Activated T-helper 17 cell treated with anti-CD3 and anti-CD28 coated beads, Interleukin-2, amount 50 U/mL, for 72 hours (primary cell): ENCODE data around the gene PPP1R1C. TPM values are rescaled to one million over a fixed set of nuclear protein-coding genes. Genes with fewer than 3 reads are reported as not detected.
"Not testable (repeated sequence)": the region's sequence is repeated elsewhere in the genome, so short reads cannot be mapped to it uniquely, and the experiment has no call there.

ENCODE experiments used
- ATAC-seq: fragments of 150-1000 bp; cut with Tn5 transposase; replicated peaks from 2 replicates; pipeline ENCODE4 v1.10.0; 2021; ENCODE audit warnings: mild to moderate bottlenecking, moderate library complexity
- H3K27ac Mint-ChIP-seq: one replicate; pipeline ENCODE4 v1.8.0; 2022; ENCODE audit warnings: mixed read lengths
- H3K27me3 Mint-ChIP-seq: one replicate; pipeline ENCODE4 v1.8.0; 2022; ENCODE audit warnings: mixed read lengths
- H3K36me3 Mint-ChIP-seq: one replicate; pipeline ENCODE4 v1.8.0; 2022; ENCODE audit warnings: low read depth, mild to moderate bottlenecking, mixed read lengths
- H3K4me1 Mint-ChIP-seq: one replicate; pipeline ENCODE4 v1.8.0; 2022; ENCODE audit warnings: mixed read lengths
- H3K4me3 Mint-ChIP-seq: one replicate; pipeline ENCODE4 v1.8.0; 2022; ENCODE audit warnings: mild to moderate bottlenecking, mixed read lengths
- H3K9me3 Mint-ChIP-seq: one replicate; pipeline ENCODE4 v1.8.0; 2022; ENCODE audit warnings: mixed read lengths
- total RNA-seq, 2 donors: library from RNA; stranded (reverse); gene quantifications; one replicate each; pipeline ENCODE4 v1.2.3, GENCODE V29; 2022

Gene PPP1R1C
- total RNA-seq, 2 donors from 2014 or later = not detected

- Mint-ChIP-seq H3K4me1 (no peaks in the 10 kb centered on the region), H3K27me3 (peaks cover 16% of the 10 kb centered on the region), H3K36me3 (no peaks in the 10 kb centered on the region), H3K4me3 (no peak overlapping the region), H3K27ac (no peak overlapping the region), H3K9me3 (peaks cover 5% of the 10 kb centered on the region)
- no peak for ATAC-seq
These were observed 34.1 kb downstream of the PPP1R1C start for GRCh38 chr2:182019731-182020130.

- H3K4me3 Mint-ChIP-seq = no peak overlapping the region
- no peaks in the 10 kb centered on the region for H3K36me3 Mint-ChIP-seq
- H3K9me3 Mint-ChIP-seq = no peaks in the 10 kb centered on the region
- H3K27me3 Mint-ChIP-seq = peaks cover 16% of the 10 kb centered on the region
- no peak for ATAC-seq
- H3K27ac Mint-ChIP-seq = no peak overlapping the region
- no peaks in the 10 kb centered on the region for H3K4me1 Mint-ChIP-seq
These were observed 34.8 kb downstream of the PPP1R1C start for GRCh38 chr2:182020286-182021070.

- ATAC-seq = no peak
- Mint-ChIP-seq H3K9me3 (no peaks in the 10 kb centered on the region), H3K27me3 (peaks cover 11% of the 10 kb centered on the region), H3K27ac (no peak overlapping the region), H3K36me3 (no peaks in the 10 kb centered on the region), H3K4me3 (no peak overlapping the region), H3K4me1 (no peaks in the 10 kb centered on the region)
These were observed 37.6 kb downstream of the PPP1R1C start for GRCh38 chr2:182023235-182023634.

GRCh38 chr2:182030875-182031274 lies 45.2 kb downstream of the PPP1R1C start:
- not testable (repeated sequence) for H3K27ac Mint-ChIP-seq, H3K9me3 Mint-ChIP-seq, H3K27me3 Mint-ChIP-seq, H3K4me1 Mint-ChIP-seq, ATAC-seq, H3K36me3 Mint-ChIP-seq, H3K4me3 Mint-ChIP-seq

GRCh38 chr2:182031956-182032355 lies 46.3 kb downstream of the PPP1R1C start:
- Mint-ChIP-seq H3K9me3 (no peaks in the 10 kb centered on the region), H3K4me3 (no peak overlapping the region), H3K36me3 (no peaks in the 10 kb centered on the region), H3K27ac (no peak overlapping the region), H3K27me3 (peaks cover 8% of the 10 kb centered on the region), H3K4me1 (no peaks in the 10 kb centered on the region)
- ATAC-seq = no peak

- no peaks in the 10 kb centered on the region for H3K4me1 Mint-ChIP-seq
- H3K36me3 Mint-ChIP-seq = no peaks in the 10 kb centered on the region
- H3K27ac Mint-ChIP-seq = no peak overlapping the region
- no peak for ATAC-seq
- H3K27me3 Mint-ChIP-seq = peaks cover 8% of the 10 kb centered on the region
- no peaks in the 10 kb centered on the region for H3K9me3 Mint-ChIP-seq
- H3K4me3 Mint-ChIP-seq = no peak overlapping the region
These were observed 47.8 kb downstream of the PPP1R1C start for GRCh38 chr2:182033449-182033848.

- no peaks in the 10 kb centered on the region for H3K4me1 Mint-ChIP-seq
- no peak for ATAC-seq
- H3K9me3 Mint-ChIP-seq = no peaks in the 10 kb centered on the region
- no peaks in the 10 kb centered on the region for H3K36me3 Mint-ChIP-seq
- H3K4me3 Mint-ChIP-seq = no peak overlapping the region
- peaks cover 4% of the 10 kb centered on the region for H3K27me3 Mint-ChIP-seq
- no peak overlapping the region for H3K27ac Mint-ChIP-seq
These were observed 52.9 kb downstream of the PPP1R1C start for GRCh38 chr2:182038576-182038975.

- Mint-ChIP-seq H3K27ac (no peak overlapping the region), H3K27me3 (no peaks in the 10 kb centered on the region), H3K36me3 (no peaks in the 10 kb centered on the region), H3K9me3 (no peaks in the 10 kb centered on the region), H3K4me3 (no peak overlapping the region), H3K4me1 (no peaks in the 10 kb centered on the region)
- no peak for ATAC-seq
These were observed 57.4 kb downstream of the PPP1R1C start for GRCh38 chr2:182043021-182043420.

GRCh38 chr2:182043861-182044260 lies 58.2 kb downstream of the PPP1R1C start:
- Mint-ChIP-seq H3K9me3 (no peaks in the 10 kb centered on the region), H3K36me3 (no peaks in the 10 kb centered on the region), H3K27me3 (no peaks in the 10 kb centered on the region), H3K27ac (no peak overlapping the region), H3K4me3 (no peak overlapping the region), H3K4me1 (no peaks in the 10 kb centered on the region)
- ATAC-seq = no peak

- ATAC-seq = no peak
These were observed 61.9 kb downstream of the PPP1R1C start for GRCh38 chr2:182047544-182047943.

GRCh38 chr2:182048088-182048487 lies 62.4 kb downstream of the PPP1R1C start:
- no peaks in the 10 kb centered on the region for H3K36me3 Mint-ChIP-seq

More at GRCh38 chr2:182047544-182047943, 61.9 kb downstream of the PPP1R1C start:
- Mint-ChIP-seq H3K9me3 (no peaks in the 10 kb centered on the region), H3K4me3 (no peak overlapping the region), H3K27me3 (no peaks in the 10 kb centered on the region), H3K4me1 (no peaks in the 10 kb centered on the region), H3K36me3 (no peaks in the 10 kb centered on the region), H3K27ac (no peak overlapping the region)

GRCh38 chr2:182048621-182049020 lies 63.0 kb downstream of the PPP1R1C start:
- no peak for ATAC-seq
- Mint-ChIP-seq H3K27ac (no peak overlapping the region), H3K27me3 (no peaks in the 10 kb centered on the region)

More at GRCh38 chr2:182048088-182048487, 62.4 kb downstream of the PPP1R1C start:
- Mint-ChIP-seq H3K4me1 (no peaks in the 10 kb centered on the region), H3K9me3 (no peaks in the 10 kb centered on the region), H3K27me3 (no peaks in the 10 kb centered on the region), H3K4me3 (no peak overlapping the region), H3K27ac (no peak overlapping the region)
- ATAC-seq = no peak

GRCh38 chr2:182049372-182050148 lies 63.9 kb downstream of the PPP1R1C start:
- H3K4me1 Mint-ChIP-seq = no peaks in the 10 kb centered on the region
- H3K36me3 Mint-ChIP-seq = no peaks in the 10 kb centered on the region
- peaks cover 4% of the 10 kb centered on the region for H3K27me3 Mint-ChIP-seq
- no peaks in the 10 kb centered on the region for H3K9me3 Mint-ChIP-seq
- ATAC-seq = no peak
- H3K4me3 Mint-ChIP-seq = no peak overlapping the region
- H3K27ac Mint-ChIP-seq = no peak overlapping the region

More at GRCh38 chr2:182048621-182049020, 63.0 kb downstream of the PPP1R1C start:
- Mint-ChIP-seq H3K4me3 (no peak overlapping the region), H3K36me3 (no peaks in the 10 kb centered on the region), H3K9me3 (no peaks in the 10 kb centered on the region), H3K4me1 (no peaks in the 10 kb centered on the region)

- Mint-ChIP-seq H3K27ac (no peak overlapping the region), H3K4me1 (no peaks in the 10 kb centered on the region), H3K27me3 (peaks cover 4% of the 10 kb centered on the region), H3K9me3 (no peaks in the 10 kb centered on the region), H3K4me3 (no peak overlapping the region), H3K36me3 (no peaks in the 10 kb centered on the region)
- no peak for ATAC-seq
These were observed 64.9 kb downstream of the PPP1R1C start for GRCh38 chr2:182050333-182051135.
